GM19043 (cell line): ENCODE data around the gene COBL.

Experiments used
- ATAC-seq: cut with Tn5 transposase; IDR thresholded peaks from one replicate; pipeline ENCODE4 v1.9.1; 2021; ENCODE audit warnings: low read depth; ENCODE audit not compliant: unreplicated experiment

COBL gene

DNA sequence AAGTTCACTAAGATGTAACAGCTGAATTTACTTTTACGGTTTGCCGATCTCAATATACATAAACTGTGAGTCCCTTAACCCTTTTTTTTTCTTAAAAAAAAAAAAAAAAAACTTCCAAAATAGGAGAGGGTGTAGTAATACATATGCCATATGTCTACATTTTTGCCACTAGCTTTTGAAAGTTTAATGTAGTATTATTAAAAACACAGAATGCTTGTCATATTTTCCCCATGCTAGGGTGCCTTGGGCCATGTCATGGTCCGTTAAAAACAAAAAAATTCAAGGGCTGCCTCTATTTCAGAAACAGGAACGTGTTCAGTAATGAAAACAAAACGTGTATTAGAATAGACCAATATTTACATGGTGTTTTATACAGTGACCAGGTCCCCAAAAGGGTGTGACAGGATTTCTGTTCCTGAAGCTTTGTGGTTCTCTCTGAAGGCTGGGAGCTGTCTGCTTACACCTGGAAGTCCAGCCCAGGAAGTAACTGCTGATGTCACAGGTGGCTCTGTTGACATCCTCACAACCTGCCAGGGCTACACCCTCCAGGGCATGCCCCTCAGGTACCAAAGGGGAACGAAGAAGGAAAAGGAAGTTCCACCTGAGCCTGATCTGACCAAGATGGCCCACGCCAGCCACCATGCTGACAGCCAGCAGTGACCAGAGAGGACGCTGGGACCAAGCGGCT lies 79.0 kb downstream of the COBL start:
- ATAC-seq = no peak

DNA sequence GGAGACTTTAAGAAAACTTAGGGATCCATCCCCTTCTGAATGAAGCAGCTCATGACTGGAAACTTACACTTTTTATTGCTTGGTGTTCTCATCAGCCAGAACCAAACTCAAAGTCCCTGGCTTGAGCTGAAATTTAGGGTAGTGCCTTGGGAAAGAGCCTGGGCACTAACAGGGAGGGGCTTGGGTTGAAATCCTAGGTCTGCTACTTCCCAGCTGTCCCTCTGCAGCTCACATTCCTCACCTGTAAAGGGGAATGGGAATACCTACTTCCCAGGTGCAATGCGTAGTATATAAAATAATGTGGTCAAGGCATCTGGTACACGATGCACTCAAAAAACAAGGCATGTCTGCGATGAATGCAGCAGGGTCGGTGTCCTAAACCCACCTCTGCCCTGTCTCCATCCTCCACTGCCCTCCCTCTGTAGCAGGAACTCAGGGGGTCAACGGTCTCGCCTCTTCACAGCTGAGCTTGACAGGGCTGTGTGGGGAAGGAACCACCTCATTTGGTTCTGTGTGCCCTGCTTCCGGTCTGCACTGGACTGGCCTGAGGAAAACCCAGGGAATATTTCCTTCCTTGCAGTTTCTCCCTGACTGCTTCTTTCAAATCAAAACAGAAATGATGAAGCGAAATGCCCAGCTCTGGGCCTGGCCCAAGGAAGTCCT lies 80.0 kb downstream of the COBL start:
- no peak for ATAC-seq

DNA sequence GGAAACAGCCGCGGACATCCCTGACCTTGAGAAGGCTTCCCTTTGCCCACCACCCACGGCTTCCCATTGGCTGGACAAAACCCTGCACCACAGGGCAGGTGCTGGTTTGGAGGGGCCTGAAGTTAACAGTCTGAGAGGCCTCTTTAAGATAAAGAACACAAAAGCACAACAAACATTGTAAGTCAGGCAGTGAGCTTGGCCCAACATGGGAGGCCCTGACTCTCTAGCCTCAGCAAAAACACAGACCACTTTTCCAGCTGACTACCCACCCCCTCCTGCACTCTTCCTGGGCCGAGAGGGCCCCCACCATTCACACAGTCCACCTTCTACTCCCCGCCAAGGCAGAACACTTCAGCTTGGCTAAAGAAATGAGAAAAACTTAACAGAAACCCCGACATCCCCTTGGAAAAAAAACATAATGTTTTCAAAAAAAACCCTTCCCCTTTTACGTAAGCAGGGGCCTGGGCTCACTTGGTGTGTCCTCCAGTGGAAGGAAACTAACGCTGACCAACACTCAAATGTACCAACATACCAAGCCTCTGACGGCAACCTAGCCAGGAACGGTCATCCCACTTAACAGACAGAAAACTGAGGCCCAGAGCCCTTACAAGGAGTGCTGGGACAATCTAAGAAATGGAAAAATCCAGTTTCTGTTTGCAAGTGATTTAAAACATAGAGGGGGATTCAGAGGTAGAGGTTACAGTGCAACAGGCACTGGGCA lies 80.9 kb downstream of the COBL start:
- ATAC-seq = no peak

DNA sequence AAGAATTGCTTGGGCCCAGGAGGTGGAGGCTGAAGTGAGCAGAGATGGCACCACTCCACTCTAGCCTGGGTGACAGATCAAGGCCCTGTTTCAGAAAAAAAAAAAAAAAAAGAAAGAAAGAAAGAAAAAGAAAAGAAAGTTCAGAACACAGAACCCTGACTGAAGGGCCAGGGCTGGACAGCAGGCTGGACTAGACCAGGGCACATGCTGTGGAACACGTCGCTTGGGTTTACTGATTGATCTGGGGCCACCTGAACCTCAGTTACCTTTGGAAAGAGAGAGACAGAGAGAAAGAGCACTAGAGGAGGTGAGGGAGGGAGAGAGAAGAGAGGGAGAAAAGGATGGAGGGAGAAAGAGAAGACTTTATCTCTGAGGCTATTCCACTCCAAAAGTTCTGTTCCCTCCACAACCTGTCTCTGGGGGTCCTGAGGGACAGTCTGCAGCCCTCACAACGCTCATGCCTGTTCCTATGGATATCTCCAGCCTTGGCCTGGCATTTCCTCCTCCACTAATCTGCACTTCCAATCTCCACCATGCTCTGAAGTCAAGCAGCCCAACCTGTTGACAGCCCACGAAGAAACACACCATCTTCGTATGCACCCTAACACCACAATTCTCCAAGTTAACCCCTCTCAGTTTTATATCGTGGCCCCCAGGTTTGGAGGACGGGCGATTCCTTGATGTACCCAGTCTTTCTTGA lies 81.8 kb downstream of the COBL start:
- ATAC-seq = no peak

DNA sequence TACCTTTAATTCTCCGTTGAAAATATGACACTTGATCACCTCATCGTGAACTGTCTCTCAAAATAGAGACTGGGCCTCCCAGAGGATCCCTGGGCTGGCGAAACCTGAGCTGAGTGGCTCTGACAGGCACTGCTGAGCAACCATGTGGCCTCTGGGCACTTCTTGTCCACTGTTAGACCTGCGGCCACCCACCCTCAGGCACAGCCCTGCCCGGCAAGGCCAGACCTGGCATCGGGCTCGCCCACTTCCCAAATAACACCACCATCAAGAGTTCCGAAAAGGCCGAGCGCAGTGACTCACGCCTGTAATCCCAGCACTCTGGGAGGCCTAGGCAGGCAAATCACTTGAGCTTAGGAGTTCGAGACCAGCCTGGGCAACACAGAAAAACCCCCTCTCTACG lies 82.5 kb downstream of the COBL start:
- ATAC-seq = no peak

DNA sequence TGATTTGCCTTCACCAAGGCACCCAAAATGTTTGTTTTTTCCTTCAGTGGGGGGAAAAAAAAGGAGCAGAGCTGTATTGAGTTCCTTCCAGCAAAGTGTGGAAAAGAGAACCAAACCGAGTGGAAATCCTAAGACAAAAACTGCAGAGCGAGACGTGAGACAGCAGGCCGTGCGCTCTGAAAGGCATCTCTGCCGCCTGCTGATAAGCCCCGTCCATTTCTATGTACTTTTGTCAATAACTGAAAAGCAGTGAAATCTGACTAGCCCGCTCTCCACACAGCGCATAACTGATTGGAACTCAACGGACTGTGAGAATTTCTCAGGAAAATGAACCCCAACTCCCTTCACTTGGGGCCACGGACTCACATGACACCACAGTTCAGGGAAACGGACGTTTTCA lies 83.2 kb downstream of the COBL start:
- no peak for ATAC-seq

DNA sequence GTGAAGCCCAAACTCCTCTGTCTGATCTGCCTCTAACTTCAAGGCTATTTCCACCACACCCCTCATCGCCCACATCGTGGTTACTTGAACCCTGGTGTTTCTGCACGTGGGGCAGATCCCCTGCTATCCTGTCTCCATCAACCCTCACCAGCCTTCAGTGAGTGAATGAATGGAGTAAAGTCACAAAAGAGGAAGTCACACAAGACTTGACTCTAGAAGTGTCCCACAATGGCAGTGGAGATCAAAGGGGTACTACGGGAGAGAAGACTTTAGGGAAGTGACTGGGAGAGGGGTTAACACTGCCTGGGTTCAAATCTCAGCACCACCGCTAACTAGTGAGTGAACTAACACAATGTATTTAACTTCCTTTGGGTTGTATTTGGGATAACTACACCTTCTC lies 85.9 kb downstream of the COBL start:
- no peak for ATAC-seq

DNA sequence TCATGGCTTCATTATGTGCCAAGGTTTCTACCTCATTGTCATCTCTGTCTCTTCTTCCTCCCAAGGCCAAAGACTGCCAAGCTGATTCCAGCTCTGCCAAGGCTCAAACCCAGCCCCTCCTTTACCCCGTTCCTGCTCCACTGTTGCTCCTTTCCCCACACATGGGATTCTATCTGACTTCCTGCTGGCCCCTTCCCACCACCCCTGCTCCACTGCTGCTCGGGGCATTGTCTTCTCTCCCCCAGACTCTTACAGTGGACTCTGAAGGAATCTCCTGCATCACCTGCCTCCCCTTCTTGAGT lies 86.3 kb downstream of the COBL start:
- no peak for ATAC-seq

DNA sequence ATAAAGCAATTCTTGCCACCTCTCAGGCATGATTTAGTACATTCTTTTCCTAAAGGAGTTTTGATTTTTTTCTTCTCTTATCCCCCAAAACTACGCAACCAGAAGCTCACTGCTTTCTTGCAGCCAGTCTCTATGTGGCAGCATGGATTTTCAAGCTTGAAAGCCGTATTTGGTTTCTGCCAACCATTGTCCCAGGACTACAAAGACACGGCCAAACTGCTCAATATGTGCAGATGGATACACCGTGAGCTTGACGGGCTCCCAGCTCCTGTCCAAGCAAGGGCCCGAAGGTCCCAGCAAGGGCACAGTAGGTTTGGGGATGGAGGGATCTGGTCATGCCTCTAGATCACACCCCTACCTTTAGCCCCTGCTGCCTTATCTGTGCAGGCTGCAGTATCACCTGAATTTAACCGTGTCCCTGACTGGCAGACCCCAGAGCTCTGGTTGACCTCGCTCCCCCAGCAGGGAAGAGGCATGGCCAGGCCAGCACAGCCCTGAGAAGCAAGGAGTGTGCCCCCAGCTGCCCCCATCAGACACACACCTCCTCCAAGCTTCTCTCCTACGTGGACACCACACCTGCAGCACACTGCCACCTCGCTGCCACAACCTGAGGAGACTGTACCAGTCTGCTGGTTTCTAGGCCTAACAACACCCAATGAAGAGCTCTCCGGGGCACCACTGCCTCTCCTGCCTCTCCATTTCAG lies 86.8 kb downstream of the COBL start:
- ATAC-seq = no peak

DNA sequence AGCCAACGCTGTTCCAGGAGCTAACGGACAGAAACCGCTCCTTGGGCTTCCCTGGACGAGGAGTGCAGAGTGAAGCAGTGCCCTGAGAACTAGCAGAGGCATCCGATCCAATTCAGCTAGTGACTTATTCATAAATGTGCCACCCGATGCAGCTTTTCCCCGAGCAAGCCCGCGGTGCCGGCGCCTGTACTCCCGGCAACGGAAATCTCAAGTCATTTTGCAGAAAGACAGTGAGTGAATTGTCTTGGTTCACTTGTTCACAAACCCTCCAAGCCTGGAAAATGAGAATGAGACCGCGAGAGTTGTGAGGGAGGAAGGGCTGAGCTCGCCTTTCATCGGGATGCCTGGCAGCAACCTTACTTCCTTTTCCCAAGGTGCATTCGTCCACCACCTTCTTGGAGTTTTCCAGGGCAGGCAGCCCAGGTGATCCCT lies 87.5 kb downstream of the COBL start:
- ATAC-seq = no peak

DNA sequence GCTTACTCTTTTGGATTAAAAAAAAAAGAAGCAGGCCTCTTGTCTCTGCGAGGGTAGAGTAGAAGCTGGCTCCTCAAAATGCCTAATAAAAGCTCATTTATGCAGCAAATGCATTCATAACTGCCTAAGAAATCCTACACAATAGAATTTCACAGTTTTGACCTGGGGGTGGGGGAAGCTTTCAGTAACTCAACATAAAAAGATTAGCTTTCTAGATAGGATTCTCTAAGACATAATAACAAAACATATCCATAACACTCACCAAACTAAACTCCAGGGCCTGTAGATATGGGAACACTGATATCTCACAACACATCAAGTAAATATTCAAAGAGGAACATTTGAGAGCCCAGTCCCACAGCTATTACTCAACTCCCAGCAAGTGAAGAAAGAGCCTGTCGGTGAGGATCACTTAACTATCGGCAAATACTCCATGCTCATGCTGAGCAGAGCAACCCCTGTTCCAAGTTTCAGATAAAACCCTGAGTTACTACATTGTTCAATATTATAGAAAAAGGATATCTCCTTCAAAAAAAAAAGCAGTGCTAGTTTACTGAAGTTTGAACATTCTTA lies 88.1 kb downstream of the COBL start:
- no peak for ATAC-seq

DNA sequence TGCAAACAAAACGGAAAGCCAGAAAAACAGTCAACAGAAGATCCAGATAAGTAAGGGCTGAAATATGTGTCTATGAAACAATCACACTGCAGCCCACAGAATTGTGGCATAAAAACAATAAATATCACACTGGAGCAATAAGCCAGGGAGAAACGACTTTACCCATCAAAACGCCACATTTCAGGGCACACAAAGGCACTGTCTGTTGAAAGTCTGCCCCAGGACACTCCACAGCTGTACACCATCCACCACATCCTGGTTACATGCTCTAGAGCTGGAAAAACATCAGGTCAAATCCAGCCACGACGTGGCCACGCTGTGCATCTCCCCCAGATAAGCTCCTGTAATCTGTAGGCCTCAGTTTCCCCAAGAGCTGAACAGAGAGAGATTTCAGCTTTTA lies 88.7 kb downstream of the COBL start:
- no peak for ATAC-seq

DNA sequence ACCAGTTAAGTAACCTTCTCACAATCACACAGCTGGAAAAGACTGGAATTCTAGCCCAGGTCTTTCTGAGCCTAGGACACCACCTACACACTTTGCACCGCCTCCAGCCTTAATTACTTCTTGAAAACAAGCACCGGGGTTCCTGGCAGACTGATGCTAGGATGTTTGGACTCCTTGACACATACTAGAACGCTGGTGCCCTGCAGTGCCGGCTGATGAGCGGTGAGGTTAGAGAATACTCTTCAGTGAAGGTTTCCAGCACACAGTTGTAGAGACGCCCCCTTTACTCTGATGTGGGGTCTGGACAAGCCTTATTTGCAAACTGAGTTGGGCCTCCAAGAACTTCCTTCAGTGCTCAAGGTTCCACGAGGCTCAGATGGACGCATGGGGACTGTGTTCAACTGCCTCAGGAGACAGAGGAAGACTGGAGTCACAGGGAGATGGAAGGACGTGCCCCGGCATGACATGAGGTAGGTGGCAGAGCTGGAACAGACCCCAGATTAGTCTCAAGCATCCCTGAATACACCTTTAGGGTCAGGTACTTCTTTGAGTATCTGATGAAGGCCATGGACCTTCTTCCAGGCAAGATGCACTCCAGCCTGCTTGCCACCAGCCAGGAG lies 89.6 kb downstream of the COBL start:
- no peak for ATAC-seq

DNA sequence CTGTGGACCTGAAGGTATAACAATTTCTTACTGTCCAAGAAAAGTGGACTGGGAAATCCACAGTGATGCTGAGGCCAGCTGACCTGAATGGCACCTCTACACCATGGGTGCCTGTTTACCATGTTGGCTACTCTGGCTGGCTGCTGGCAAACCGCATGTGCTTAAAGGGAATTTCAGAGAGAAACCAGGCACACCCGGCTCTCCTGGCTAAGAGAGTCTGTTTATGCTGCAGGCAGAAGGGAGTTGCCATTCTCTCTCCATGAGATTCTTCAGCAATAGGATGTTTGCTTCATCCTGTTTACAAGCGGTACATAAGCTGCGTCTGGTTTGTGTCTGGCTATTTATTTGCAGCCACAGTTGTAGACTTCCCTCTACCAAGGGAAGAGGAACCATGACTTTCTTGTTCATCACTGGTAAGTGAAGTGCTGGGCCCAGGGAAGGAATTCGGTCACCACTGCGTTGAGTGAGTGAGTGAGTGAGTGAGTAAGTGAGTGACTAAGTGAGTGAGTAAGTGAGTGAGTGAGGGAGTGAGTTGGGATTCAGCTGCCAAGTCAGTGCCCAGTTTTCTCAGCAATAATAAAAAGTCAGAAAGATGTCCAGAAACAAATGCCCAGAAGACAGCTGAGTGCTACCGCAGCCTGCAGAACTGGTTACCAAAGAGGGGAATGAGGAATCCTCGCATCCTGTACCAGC lies 90.4 kb downstream of the COBL start:
- no peak for ATAC-seq

DNA sequence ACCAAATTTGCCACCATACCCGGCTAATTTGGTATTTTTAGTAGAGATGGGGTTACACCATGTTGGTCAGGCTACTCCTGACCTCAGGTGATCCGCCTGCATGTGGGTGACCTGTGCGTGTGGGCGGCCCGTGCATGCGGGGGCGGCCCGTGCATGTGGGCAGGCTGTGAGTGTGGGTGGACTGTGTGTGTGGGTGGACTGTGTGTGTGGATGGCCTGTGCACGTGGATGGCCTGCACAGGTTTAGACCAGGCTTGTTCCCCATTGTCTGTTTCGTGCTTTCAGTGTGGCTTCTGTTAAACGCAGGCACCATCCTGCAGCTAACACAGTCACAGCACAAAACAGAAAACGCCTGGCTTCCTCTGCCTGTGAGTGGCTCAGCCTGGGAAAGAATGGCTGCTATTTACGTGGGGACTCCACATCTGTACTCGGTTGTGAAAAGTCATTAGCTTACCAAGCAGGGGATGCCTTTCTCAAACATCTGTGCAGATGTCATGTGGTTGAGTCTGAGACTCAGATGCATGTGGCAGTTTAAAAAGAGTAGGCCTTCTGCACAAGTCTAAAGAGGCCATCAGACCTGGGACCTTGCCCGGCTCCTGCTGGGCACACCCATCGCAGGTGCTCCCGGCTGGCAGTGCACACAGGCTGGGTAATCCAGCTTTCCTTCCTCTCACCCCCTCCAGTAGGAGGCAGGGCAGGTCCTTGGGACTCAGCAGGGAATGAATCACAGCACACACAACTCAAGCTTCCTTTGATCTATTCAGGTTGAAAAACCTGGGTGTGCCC lies 91.6 kb downstream of the COBL start:
- ATAC-seq = no peak

DNA sequence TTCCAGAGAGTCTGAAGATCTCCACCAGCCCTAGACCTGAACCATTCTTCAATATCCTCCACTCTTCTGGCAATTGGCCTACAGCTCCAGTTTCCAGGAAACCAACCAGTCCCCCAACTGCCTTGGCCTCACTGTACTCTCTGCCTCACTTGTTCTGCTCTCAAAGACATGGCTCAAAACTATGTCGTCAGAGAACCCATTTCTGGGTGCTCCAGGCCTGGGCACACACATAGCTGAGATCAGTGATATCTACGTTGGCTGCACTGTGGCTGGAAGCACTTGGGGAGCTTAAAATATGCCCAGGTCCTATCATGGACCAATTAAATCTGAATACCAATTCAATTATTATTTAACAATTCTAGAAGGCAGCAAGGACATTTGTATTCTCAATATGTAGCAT lies 93.1 kb downstream of the COBL start:
- ATAC-seq = no peak

DNA sequence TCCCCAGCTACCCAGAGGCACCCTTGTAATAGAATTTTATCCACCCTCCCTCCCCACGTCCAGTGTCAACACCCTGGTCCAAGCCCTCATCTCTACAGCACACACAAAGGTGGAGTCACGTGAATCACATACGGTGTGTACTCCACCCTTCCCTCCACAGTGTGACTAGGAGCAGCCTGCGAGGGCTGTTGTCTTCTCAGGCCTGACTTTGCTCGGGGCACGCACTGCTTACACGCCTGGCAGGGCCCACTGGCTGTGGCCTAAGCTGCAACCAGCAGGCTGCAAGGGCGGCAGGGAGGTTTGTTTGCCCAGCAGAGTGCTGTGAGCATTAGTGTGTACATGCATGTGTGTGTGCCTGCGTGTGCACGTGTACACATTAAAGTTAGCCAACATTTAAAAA lies 93.7 kb downstream of the COBL start:
- ATAC-seq = no peak

DNA sequence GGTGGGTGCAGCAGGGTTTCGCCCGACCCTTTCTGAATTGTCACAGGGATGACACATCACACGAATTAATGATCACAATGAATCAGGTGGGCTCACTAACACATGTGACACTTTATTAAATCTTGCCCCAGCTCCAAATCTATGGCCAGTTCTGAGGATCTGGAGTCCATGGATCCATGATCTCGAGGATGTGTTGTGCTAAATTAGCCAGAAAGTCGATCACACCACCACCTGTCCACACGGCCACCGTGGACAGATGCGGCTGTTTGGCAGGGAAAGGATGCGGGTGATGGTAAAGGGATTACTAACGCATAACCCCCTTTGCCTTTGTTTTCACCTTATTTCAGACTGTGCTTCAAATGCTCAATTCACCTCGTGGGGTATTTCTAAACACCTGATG lies 96.4 kb downstream of the COBL start:
- no peak for ATAC-seq
